Left lobe of liver (tissue), 2 donors: Measurements from ENCODE around the gene GHR. TPM values are rescaled to one million over a fixed set of nuclear protein-coding genes. Genes with fewer than 3 reads are reported as not detected.
A peak's percentile ranks its signal among the peaks of the same experiment; 100 is the strongest.
"Not testable (repeated sequence)": the region's sequence is repeated elsewhere in the genome, so short reads cannot be mapped to it uniquely, and the experiment has no call there.

Experiments
- ATAC-seq: fragments of 200-7000 bp; cut with Tn5 transposase; one replicate; pipeline ENCODE4 v1.9.1; 2020; ENCODE audit warnings: mild to moderate bottlenecking, moderate library complexity
- DNase-seq: peaks from one replicate; pipeline ENCODE4 v3.0.0-alpha.2; 2020; ENCODE audit warnings: low spot score
- total RNA-seq: library from RNA; stranded (reverse); gene quantifications from one replicate; pipeline ENCODE4 v1.2.1, GENCODE V29; 2021
- donor health status: DM: no; HTN: no; CAD: no; lungs with moderate emphysema.
- donor health status: DM: no; HTN: yes; CAD: no.

Gene GHR
- total RNA-seq, 1 donor from 2014 or later: 76.6 TPM

DNA sequence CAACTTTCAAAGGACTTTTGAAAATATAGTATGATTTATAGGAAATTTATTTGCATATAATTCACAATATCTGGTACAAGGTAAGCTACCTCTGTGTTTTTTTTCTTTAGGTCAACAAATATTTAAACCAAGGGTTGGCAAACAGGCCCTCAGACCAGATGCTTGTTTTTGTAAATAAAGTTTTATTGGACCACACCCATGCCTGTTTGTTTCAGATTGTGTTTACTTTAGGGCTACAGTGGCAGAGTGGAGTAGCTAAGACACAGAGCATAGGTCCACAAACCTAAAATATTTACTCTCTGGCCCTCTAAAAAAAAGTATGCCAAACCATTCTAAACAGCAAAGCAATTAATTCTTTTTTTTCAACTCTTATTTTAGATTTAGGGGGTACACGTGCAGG lies 213.7 kb downstream of the GHR start:
- DNase-seq (no peak), ATAC-seq (peak; percentile 12)

- ATAC-seq: peak; percentile 65
Observed at GRCh38 chr5:42638972-42639371, 215.7 kb downstream of the GHR start.

GRCh38 chr5:42640835-42641234 lies 217.6 kb downstream of the GHR start:
- ATAC-seq: no peak
- no peak for DNase-seq

More at GRCh38 chr5:42638972-42639371, 215.7 kb downstream of the GHR start:
- no peak for DNase-seq

- no peak for ATAC-seq
Observed at GRCh38 chr5:42641336-42642005, 218.2 kb downstream of the GHR start.

DNA sequence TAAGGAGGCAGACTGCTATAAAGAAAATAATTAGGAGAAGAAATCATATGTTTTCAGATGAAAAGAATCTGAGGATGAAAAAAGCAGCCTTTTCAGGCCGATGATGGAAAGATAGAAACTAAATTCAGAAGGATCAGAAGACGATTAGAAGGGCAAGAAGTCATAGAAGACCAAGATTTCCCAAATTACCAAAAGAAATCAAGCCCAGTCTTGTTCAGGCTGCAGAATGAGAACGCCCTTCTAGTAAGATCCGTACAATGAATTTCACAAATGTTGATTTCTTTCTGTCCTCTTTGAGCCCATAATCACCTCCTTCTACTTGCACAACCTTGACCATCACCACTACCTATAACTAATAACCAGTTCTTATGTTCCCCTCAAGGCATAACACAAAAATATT lies 218.8 kb downstream of the GHR start:
- no peak for DNase-seq
- ATAC-seq: no peak

More at GRCh38 chr5:42641336-42642005, 218.2 kb downstream of the GHR start:
- DNase-seq: no peak

DNA sequence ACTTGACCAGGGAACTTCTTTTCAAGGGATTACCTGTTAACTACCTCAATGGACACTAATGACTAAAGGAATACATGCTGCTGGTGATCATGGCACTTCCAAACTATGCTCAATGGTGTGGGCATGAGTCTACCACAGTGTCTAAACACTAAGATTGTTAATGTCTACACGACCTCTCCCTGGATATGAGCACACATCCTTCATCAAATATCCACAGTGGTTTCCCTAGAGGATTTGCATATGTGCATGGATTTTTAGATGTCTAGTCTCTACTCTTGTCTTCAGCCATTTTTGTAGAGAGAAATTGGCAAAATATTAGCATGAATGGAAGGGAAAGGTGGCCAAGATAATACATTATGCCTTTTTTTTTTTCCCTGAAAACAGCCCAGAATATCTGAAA lies 220.1 kb downstream of the GHR start:
- ATAC-seq (peak; percentile 16), DNase-seq (no peak)

DNA sequence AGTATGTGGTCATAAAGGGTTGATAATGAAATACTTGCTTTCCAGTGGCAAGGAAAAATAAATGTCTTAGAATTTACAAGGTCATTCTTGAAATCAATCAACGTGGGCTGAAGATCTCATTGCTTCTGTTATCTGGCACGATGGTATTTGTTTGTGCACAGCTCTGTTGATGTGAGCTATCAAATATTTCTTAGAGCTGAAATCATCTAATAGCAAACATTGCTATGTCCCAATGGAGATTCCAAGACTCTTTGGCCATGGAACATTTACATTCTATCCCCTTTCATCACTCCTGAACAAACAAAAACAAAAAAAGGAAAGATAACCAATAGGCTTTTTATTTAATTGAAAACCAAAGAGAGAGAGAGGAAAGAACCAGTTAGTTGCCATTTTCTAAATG lies 221.9 kb downstream of the GHR start:
- no peak for DNase-seq
- ATAC-seq: no peak

DNA sequence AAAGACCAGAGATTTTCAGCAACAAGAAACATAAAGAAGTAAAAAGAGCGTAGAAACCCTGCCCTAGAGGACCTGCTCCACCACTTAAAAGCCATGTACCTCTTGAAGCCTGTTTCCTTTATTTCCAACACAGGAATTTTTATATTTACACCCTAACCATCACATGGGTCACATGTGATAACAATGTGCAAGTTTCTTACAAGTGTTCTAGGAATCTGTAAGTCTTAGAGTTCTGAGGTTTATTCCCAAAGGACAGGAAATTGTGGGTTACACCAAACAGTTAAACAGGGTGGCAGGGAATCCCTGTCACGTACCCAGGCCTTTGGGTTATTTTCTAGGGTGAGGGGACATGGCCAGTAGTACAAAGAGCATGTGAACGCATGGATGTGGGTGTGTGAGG lies 224.8 kb downstream of the GHR start:
- no peak for ATAC-seq
- no peak for DNase-seq

GRCh38 chr5:42648915-42649314 lies 225.7 kb downstream of the GHR start:
- peak; percentile 49 for ATAC-seq
- DNase-seq: no peak

DNA sequence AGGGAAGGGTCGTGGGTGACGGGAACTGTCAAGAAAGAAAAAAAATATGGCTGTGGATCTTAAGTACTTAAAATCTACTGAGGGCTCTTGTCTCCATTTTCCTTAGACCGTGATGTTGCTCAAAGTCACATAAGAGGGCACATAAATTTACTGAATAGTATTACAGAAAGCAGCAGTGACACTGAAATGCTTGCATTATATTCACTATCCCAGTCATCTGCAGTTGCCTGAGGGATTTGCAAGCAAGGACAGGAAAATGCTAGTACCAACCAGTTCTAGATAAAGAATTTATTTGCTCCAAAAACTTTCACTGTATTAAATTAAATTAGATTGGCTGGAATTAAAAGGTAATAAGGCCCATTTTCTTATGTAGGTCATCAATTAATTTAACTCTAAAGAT lies 226.8 kb downstream of the GHR start:
- ATAC-seq (no peak), DNase-seq (no peak)

DNA sequence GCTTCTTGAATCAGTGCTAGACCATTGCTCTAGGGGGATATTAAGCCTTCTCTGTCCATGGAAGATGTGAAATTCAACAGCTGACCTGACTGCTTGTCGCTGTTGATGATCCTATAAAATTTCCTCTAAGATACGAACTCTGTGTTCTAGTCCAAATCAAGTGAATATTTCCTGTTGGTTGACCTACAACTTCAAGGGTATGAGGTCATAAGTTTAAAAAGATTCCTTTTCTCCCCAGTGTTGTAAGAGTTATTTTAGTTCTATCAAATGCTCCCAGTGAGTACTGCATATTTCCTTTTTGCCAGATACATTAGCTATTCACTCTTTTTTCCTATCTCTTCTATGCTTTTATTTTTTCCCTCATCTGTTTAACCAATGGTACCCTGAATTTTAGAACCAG lies 230.5 kb downstream of the GHR start:
- ATAC-seq: no peak
- DNase-seq: no peak

DNA sequence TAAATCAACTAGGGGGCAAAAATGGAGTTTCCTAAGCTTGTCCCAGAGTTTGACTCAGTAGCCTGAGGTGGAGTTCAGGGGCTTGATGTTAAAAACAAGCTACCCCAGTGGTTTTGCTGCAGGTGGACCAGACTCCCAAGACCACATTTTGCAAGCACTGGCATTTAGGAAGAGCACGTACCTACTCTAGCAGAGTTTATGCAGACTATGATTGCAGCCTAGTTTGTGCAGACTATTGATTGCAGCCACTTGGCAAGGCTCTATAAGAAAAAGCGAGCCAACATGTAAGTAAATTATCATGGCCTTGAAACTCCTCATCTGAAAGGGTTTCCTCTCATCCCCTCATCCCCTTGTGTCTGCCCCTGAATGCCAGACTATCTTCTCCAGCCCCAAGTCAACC lies 231.4 kb downstream of the GHR start:
- DNase-seq: no peak
- peak; percentile 80 for ATAC-seq

- ATAC-seq (peak; percentile 33), DNase-seq (no peak)
Observed at GRCh38 chr5:42655982-42656650, 232.9 kb downstream of the GHR start.

- no peak for DNase-seq
- ATAC-seq: peak; percentile 41
Observed at GRCh38 chr5:42656651-42657015, 233.4 kb downstream of the GHR start.

- not testable (repeated sequence) for ATAC-seq, DNase-seq
Observed at GRCh38 chr5:42659869-42660268, 236.6 kb downstream of the GHR start.

DNA sequence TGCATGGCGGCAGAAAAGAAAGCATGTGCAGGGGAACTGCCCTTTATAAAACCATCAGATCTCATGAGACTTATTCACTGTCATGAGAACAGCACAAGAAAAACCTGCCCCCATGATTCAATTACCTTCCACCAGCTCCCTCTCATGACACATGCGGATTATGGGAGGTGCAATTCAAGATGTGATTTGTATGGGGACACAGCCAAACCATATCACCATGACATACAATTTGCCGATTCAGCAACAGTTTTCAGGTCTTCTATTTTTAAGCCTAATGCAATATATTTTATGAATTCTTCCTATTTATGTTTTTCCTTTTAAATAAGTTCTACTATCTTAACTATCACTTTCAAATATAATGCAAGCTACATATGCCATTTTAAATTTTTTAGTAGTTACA lies 242.6 kb downstream of the GHR start:
- no peak for ATAC-seq

DNA sequence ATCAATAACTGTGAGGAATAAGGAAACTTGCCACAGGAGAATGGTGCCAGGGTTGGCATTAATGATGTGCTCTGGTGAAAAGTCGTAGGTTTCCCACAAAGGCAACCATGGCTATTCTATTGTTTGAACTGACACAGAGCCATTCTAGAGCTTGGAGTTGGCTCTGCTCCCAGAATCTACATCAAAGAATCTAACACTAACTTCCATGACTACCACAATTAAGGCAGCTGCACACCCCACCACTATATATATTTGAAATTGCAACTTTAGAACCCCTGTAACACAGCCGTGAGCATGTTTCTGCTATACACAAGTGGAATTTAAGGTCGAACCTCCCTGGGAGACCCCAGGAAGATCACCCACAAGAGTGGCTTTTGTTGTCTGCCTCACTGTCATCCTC lies 243.6 kb downstream of the GHR start:
- ATAC-seq (no peak), DNase-seq (no peak)

More for the DNA sequence above, 242.6 kb downstream of the GHR start:
- DNase-seq: no peak

DNA sequence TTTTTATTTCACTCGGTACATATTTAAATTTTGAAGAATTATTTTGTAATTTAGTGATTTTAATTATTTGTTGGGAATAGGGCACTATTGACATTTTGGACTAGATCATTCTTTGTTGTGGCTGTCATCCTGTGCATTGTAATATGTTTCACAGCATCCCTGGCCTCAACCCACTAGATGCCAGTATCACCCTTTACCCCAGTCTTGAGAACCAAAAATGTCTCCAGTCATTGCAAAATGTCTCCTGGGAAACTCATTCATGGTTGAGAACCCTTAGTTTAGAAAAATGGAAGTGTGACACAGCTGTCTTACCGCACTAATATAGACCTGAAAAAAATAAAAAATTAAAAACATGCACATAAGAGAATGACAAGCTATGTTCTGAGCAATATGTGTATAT lies 245.0 kb downstream of the GHR start:
- no peak for ATAC-seq

DNA sequence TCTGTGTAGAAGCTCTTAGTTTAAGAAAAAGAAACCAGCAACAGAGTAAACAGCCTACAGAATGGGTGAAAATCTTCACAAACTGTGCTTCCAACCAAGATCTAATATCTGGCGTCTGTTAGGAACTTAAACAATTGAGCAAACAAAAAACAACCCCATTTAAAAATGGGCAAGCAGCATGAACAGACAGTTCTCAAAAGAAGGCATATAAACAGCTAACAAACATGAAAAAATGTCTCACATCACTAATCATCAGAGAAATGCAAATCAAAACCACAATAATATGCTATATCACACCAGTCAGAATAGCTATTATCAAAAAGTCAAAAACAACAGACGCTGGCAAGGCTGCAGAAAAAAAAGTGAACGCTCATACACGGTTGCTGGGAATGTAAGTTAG lies 249.7 kb downstream of the GHR start:
- ATAC-seq: no peak
- no peak for DNase-seq

More for the DNA sequence above, 245.0 kb downstream of the GHR start:
- no peak for DNase-seq

DNA sequence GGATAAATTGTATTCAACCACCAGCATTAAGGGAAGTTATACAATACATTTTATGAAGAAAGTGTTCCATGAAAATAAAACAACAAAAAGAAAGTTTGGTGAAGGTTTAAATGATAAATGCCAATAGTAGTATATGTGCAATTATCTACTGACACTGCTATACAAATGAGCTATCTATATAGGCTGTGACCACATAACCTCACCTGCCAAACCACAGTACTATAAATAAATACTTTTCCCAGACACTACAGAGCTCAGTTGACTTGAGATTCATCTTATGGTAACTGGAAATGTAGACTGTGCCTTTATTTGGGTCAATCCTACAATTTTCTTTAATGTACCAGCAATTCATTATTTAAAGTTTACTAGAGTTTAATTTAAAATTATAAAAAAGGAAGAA lies 252.4 kb downstream of the GHR start:
- no peak for DNase-seq
- ATAC-seq: no peak

- DNase-seq: no peak
- ATAC-seq: no peak
Observed at GRCh38 chr5:42676362-42676761, 253.1 kb downstream of the GHR start.

DNA sequence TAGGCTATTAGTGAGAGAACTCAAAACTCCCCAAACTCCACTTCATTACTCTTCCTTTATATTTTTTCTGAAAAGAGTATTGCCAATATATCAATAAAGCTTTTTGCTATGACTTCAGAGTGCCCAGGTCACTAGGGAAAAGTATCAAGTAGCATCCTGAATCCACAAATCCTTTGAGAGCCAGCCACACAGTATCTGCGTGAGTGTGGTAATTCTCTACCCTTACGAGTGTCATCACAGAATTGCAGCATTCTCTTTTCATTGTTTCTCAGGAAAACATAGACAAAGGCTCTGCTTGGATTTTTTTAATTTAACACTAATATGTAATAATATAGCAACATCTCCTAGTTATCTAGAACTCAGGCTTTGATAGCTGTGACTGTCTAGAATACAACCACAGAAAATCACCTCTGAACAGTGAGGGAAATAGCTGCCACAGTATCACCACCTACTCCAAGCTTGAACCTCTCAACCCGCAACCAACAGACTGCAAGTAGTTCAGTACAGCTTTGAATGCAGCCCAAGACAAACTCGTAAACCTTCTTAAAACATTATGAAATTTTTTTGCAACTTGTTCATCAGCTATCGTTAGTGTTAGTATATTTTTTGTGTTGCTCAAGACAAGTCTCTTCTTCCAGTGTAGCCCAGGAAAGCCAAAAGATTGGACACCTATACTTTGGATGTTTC lies 254.1 kb downstream of the GHR start:
- ATAC-seq (peak; percentile 26), DNase-seq (no peak)
